GM18861 (cell line): ENCODE data around the gene TSPY4.
"Not testable (repeated sequence)": the region's sequence is repeated elsewhere in the genome, so short reads cannot be mapped to it uniquely, and the experiment has no call there.

Experiments
- ATAC-seq: cut with Tn5 transposase; IDR thresholded peaks from one replicate; pipeline ENCODE4 v1.9.1; 2021; ENCODE audit not compliant: unreplicated experiment

The TSPY4 gene, protein sequence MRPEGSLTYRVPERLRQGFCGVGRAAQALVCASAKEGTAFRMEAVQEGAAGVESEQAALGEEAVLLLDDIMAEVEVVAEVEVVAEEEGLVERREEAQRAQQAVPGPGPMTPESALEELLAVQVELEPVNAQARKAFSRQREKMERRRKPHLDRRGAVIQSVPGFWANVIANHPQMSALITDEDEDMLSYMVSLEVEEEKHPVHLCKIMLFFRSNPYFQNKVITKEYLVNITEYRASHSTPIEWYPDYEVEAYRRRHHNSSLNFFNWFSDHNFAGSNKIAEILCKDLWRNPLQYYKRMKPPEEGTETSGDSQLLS

DNA sequence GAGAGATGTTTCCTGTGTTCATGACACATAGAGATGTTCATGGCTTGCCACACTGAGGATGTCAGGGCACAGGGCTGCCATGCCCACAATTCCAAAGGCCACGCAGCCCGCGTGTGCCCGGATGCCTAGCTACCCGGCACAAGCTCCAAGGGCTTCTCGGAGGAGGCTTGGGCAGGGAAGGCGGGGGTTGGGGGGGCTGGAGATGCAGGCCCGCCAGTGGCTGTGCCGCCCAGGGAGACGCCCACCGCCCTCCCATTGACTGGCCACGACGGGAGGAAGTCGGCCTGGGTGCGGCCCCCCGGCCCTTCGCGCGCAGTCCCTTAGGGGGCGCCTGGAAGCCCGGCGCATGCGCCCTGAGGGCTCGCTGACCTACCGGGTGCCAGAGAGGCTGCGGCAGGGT, at the start of gene TSPY4:
TSS of gene TSPY4 (plus strand) at position 301 of the 400 bp plus-strand sequence. CDS start at position 347, 46 bp downstream.
- ATAC-seq, result not testable (repeated sequence)

DNA sequence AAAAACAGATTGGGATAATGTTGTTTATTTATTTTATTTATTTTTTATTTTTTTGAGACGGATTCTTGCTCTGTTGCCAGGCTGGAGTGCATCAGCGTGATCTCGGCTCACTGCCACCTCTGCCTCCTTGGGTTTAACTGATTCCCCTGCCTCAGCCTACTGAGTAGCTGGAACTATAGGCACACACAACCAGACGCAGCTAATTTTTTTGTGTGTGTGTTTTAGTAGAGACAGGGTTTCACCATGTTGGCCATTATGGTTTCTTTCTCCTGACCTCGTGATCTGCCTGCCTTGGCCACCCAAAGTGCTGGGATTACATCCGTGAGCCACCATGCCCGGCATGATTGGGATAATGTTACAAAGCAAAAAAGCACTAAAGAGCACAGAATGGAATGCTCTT, 16.3 kb upstream of the TSPY4 start:
- no peak for ATAC-seq

DNA sequence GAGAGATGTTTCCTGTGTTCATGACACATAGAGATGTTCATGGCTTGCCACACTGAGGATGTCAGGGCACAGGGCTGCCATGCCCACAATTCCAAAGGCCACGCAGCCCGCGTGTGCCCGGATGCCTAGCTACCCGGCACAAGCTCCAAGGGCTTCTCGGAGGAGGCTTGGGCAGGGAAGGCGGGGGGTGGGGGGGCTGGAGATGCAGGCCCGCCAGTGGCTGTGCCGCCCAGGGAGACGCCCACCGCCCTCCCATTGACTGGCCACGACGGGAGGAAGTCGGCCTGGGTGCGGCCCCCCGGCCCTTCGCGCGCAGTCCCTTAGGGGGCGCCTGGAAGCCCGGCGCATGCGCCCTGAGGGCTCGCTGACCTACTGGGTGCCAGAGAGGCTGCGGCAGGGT, 20.2 kb downstream of the TSPY4 start, which contains the start of gene TSPY8:
TSS of gene TSPY8 (plus strand) at position 301 of the 400 bp plus-strand sequence. CDS start at position 347, 46 bp downstream.
- ATAC-seq, result not testable (repeated sequence)
